ENCODE data around the gene NARS2.
A peak's percentile ranks its signal among the peaks of the same experiment; 100 is the strongest.
"Not testable (repeated sequence)": the region's sequence is repeated elsewhere in the genome, so short reads cannot be mapped to it uniquely, and the experiment has no call there.

The NARS2 gene

GRCh38 chr11:78606667-78607066, 32.0 kb upstream of the NARS2 start:
- Histone ChIP-seq H3K4me3 (no peak overlapping the region), H3K36me3 (ENCODE audit: insufficient read depth, low read length) (no peaks in the 10 kb centered on the region), H3K27ac (no peak overlapping the region), H3K9ac (ENCODE audit: insufficient read length) (no peak overlapping the region), H3K9me3 (ENCODE audit: low read depth, low read length) (no peaks in the 10 kb centered on the region)
- no peak for DNase-seq (ENCODE audit: low read depth, low spot score)
- no peak for TF ChIP-seq EZH2 (IDR thresholded peaks at IDR 0.05)
- TF ChIP-seq POLR2AphosphoS5 (IDR thresholded peaks at IDR 0.05; ENCODE audit: borderline replicate concordance, low read depth, low read length), result no peak
- TF ChIP-seq FOXP2 (optimal IDR thresholded peaks at IDR 0.05; ENCODE audit: control extremely low read depth, extremely low read length, insufficient read depth), result no peak

- Histone ChIP-seq H3K9me3 (ENCODE audit: low read depth, low read length) (no peaks in the 10 kb centered on the region), H3K27ac (no peak overlapping the region), H3K36me3 (ENCODE audit: insufficient read depth, low read length) (no peaks in the 10 kb centered on the region), H3K4me3 (no peak overlapping the region), H3K9ac (ENCODE audit: insufficient read length) (no peak overlapping the region)
- TF ChIP-seq EZH2 (IDR thresholded peaks at IDR 0.05) (no peak), FOXP2 (optimal IDR thresholded peaks at IDR 0.05; ENCODE audit: control extremely low read depth, extremely low read length, insufficient read depth) (no peak), POLR2AphosphoS5 (IDR thresholded peaks at IDR 0.05; ENCODE audit: borderline replicate concordance, low read depth, low read length) (no peak)
- DNase-seq (ENCODE audit: low read depth, low spot score), result no peak
Observed at GRCh38 chr11:78605296-78605695, 30.6 kb upstream of the NARS2 start.

GRCh38 chr11:78603792-78604191, 29.1 kb upstream of the NARS2 start:
- H3K4me3 ChIP-seq, result no peak overlapping the region
- TF ChIP-seq FOXP2 (optimal IDR thresholded peaks at IDR 0.05; ENCODE audit: control extremely low read depth, extremely low read length, insufficient read depth) (no peak), EZH2 (IDR thresholded peaks at IDR 0.05) (no peak), POLR2AphosphoS5 (IDR thresholded peaks at IDR 0.05; ENCODE audit: borderline replicate concordance, low read depth, low read length) (no peak)
- no peak overlapping the region for H3K27ac ChIP-seq
- H3K9ac ChIP-seq (ENCODE audit: insufficient read length), result no peak overlapping the region
- no peaks in the 10 kb centered on the region for H3K9me3 ChIP-seq (ENCODE audit: low read depth, low read length)
- DNase-seq (ENCODE audit: low read depth, low spot score), result no peak
- H3K36me3 ChIP-seq (ENCODE audit: insufficient read depth, low read length), result no peaks in the 10 kb centered on the region

- H3K27ac ChIP-seq; H3K36me3 ChIP-seq (ENCODE audit: insufficient read depth, low read length); DNase-seq (ENCODE audit: low read depth, low spot score); H3K9ac ChIP-seq (ENCODE audit: insufficient read length); H3K4me3 ChIP-seq; H3K9me3 ChIP-seq (ENCODE audit: low read depth, low read length): not testable (repeated sequence)
Observed at GRCh38 chr11:78602771-78603170, 28.1 kb upstream of the NARS2 start.

GRCh38 chr11:78601066-78601465, 26.4 kb upstream of the NARS2 start:
- H3K9me3 ChIP-seq (ENCODE audit: low read depth, low read length); H3K27ac ChIP-seq; H3K4me3 ChIP-seq; DNase-seq (ENCODE audit: low read depth, low spot score); H3K36me3 ChIP-seq (ENCODE audit: insufficient read depth, low read length); H3K9ac ChIP-seq (ENCODE audit: insufficient read length): not testable (repeated sequence)

- H3K9ac ChIP-seq (ENCODE audit: insufficient read length); H3K4me3 ChIP-seq; H3K36me3 ChIP-seq (ENCODE audit: insufficient read depth, low read length); H3K9me3 ChIP-seq (ENCODE audit: low read depth, low read length); DNase-seq (ENCODE audit: low read depth, low spot score); H3K27ac ChIP-seq: not testable (repeated sequence)
Observed at GRCh38 chr11:78597579-78597978, 22.9 kb upstream of the NARS2 start.

GRCh38 chr11:78595436-78596130, 20.9 kb upstream of the NARS2 start:
- Histone ChIP-seq H3K9me3 (ENCODE audit: low read depth, low read length) (no peaks in the 10 kb centered on the region), H3K9ac (ENCODE audit: insufficient read length) (no peak overlapping the region), H3K27ac (peak overlapping the region; percentile 60), H3K36me3 (ENCODE audit: insufficient read depth, low read length) (no peaks in the 10 kb centered on the region), H3K4me3 (peak overlapping the region; percentile 34)
- DNase-seq (ENCODE audit: low read depth, low spot score), result no peak
- no peak for TF ChIP-seq FOXP2 (optimal IDR thresholded peaks at IDR 0.05; ENCODE audit: control extremely low read depth, extremely low read length, insufficient read depth)
- TF ChIP-seq EZH2 (IDR thresholded peaks at IDR 0.05), result no peak
- TF ChIP-seq POLR2AphosphoS5 (IDR thresholded peaks at IDR 0.05; ENCODE audit: borderline replicate concordance, low read depth, low read length), result no peak

GRCh38 chr11:78594814-78595213, 20.1 kb upstream of the NARS2 start:
- no peak for DNase-seq (ENCODE audit: low read depth, low spot score)
- Histone ChIP-seq H3K9me3 (ENCODE audit: low read depth, low read length) (no peaks in the 10 kb centered on the region), H3K36me3 (ENCODE audit: insufficient read depth, low read length) (no peaks in the 10 kb centered on the region), H3K27ac (peak overlapping the region; percentile 60), H3K4me3 (peak overlapping the region; percentile 34), H3K9ac (ENCODE audit: insufficient read length) (no peak overlapping the region)
- TF ChIP-seq EZH2 (IDR thresholded peaks at IDR 0.05) (no peak), POLR2AphosphoS5 (IDR thresholded peaks at IDR 0.05; ENCODE audit: borderline replicate concordance, low read depth, low read length) (no peak), FOXP2 (optimal IDR thresholded peaks at IDR 0.05; ENCODE audit: control extremely low read depth, extremely low read length, insufficient read depth) (no peak)

- TF ChIP-seq POLR2AphosphoS5 (IDR thresholded peaks at IDR 0.05; ENCODE audit: borderline replicate concordance, low read depth, low read length) (no peak), EZH2 (IDR thresholded peaks at IDR 0.05) (no peak), FOXP2 (optimal IDR thresholded peaks at IDR 0.05; ENCODE audit: control extremely low read depth, extremely low read length, insufficient read depth) (no peak)
- no peak for DNase-seq (ENCODE audit: low read depth, low spot score)
Observed at GRCh38 chr11:78588517-78588916, 13.9 kb upstream of the NARS2 start.

More at GRCh38 chr11:78588517-78588916, 13.9 kb upstream of the NARS2 start:
- H3K9ac ChIP-seq (ENCODE audit: insufficient read length), result no peak overlapping the region
- no peaks in the 10 kb centered on the region for H3K36me3 ChIP-seq (ENCODE audit: insufficient read depth, low read length)
- H3K27ac ChIP-seq, result no peak overlapping the region
- H3K4me3 ChIP-seq, result no peak overlapping the region
- H3K9me3 ChIP-seq (ENCODE audit: low read depth, low read length), result peaks cover 6% of the 10 kb centered on the region; the same call in 1 of the 2 replicates
